PC-3 (cell line): ENCODE measurements around the gene UBALD2.

Source experiments
- CTCF ChIP-seq: fragments of 300-600 bp; sonication (generic); conservative IDR thresholded peaks from 2 replicates; pipeline ENCODE4 v1.5.1; 2017; ENCODE audit warnings: antibody characterized with exemption, low read depth, mild to moderate bottlenecking, low read length
- EZH2phosphoT487 ChIP-seq: fragments of 300-600 bp; sonication (generic); IDR thresholded peaks from 2 replicates; pipeline ENCODE4 v1.6.1; 2018; ENCODE audit warnings: mild to moderate bottlenecking, antibody characterized with exemption, low read length, borderline replicate concordance

GRCh38 chr17:76241204-76241538 is 24.0 kb upstream of the UBALD2 start:
- no peak for TF ChIP-seq EZH2phosphoT487
- TF ChIP-seq CTCF: no peak
